ENCODE results near the gene KCNN3.

KCNN3 gene

GRCh38 chr1:154833209-154833608 is 36.9 kb downstream of the KCNN3 start:
- TF ChIP-seq, protein P1, sequence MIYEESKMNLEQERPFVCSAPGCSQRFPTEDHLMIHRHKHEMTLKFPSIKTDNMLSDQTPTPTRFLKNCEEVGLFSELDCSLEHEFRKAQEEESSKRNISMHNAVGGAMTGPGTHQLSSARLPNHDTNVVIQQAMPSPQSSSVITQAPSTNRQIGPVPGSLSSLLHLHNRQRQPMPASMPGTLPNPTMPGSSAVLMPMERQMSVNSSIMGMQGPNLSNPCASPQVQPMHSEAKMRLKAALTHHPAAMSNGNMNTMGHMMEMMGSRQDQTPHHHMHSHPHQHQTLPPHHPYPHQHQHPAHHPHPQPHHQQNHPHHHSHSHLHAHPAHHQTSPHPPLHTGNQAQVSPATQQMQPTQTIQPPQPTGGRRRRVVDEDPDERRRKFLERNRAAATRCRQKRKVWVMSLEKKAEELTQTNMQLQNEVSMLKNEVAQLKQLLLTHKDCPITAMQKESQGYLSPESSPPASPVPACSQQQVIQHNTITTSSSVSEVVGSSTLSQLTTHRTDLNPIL (CRISPR knock-in tag; IDR thresholded peaks at IDR 0.05; ENCODE audit: low read depth) = no peak
- TF ChIP-seq ISL1 (CRISPR knock-in tag; IDR thresholded peaks at IDR 0.05) = no peak
- no peak for TF ChIP-seq ZNF70 (CRISPR knock-in tag; IDR thresholded peaks at IDR 0.05)
- no peak for TF ChIP-seq POU6F1 (CRISPR knock-in tag; IDR thresholded peaks at IDR 0.05; ENCODE audit: borderline replicate concordance, low read depth)
- no peak for TF ChIP-seq PPARA (CRISPR knock-in tag; IDR thresholded peaks at IDR 0.05; ENCODE audit: borderline replicate concordance)
- no peak for TF ChIP-seq RARB (CRISPR knock-in tag; IDR thresholded peaks at IDR 0.05)
- no peak for TF ChIP-seq SNAI2 (CRISPR knock-in tag; IDR thresholded peaks at IDR 0.05)
- no peak for TF ChIP-seq ARNTL (CRISPR knock-in tag; IDR thresholded peaks at IDR 0.05; ENCODE audit: borderline replicate concordance, low read depth)
- TF ChIP-seq, protein P2, sequence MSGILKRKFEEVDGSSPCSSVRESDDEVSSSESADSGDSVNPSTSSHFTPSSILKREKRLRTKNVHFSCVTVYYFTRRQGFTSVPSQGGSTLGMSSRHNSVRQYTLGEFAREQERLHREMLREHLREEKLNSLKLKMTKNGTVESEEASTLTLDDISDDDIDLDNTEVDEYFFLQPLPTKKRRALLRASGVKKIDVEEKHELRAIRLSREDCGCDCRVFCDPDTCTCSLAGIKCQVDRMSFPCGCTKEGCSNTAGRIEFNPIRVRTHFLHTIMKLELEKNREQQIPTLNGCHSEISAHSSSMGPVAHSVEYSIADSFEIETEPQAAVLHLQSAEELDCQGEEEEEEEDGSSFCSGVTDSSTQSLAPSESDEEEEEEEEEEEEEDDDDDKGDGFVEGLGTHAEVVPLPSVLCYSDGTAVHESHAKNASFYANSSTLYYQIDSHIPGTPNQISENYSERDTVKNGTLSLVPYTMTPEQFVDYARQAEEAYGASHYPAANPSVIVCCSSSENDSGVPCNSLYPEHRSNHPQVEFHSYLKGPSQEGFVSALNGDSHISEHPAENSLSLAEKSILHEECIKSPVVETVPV (CRISPR knock-in tag; IDR thresholded peaks at IDR 0.05) = no peak
- TF ChIP-seq ZC3H10 (CRISPR knock-in tag; IDR thresholded peaks at IDR 0.05) = no peak
- TF ChIP-seq GLIS3 (CRISPR knock-in tag; IDR thresholded peaks at IDR 0.05) = no peak
- TF ChIP-seq ZFP3 (CRISPR knock-in tag; IDR thresholded peaks at IDR 0.05) = no peak
- no peak for TF ChIP-seq ZNF8 (CRISPR knock-in tag; IDR thresholded peaks at IDR 0.05)
- no peak for TF ChIP-seq TSHZ2 (CRISPR knock-in tag; IDR thresholded peaks at IDR 0.05)
- TF ChIP-seq PATZ1 (CRISPR knock-in tag; IDR thresholded peaks at IDR 0.05; ENCODE audit: borderline replicate concordance) = no peak
- no peak for TF ChIP-seq OSR1 (CRISPR knock-in tag; IDR thresholded peaks at IDR 0.05)
- ATAC-seq = no peak

GRCh38 chr1:154832384-154832783 is 37.7 kb downstream of the KCNN3 start:
- ATAC-seq = no peak
- TF ChIP-seq POU6F1 (CRISPR knock-in tag; IDR thresholded peaks at IDR 0.05; ENCODE audit: borderline replicate concordance, low read depth) (no peak), TCF4 (CRISPR knock-in tag; IDR thresholded peaks at IDR 0.05; ENCODE audit: borderline replicate concordance) (no peak)

GRCh38 chr1:154831462-154831861 is 38.6 kb downstream of the KCNN3 start:
- TF ChIP-seq PPARA (CRISPR knock-in tag; IDR thresholded peaks at IDR 0.05; ENCODE audit: borderline replicate concordance) (no peak), ZNF565 (CRISPR knock-in tag; conservative IDR thresholded peaks at IDR 0.05; ENCODE audit: low read depth) (no peak), CSDC2 (CRISPR knock-in tag; IDR thresholded peaks at IDR 0.05) (no peak)
- no peak for ATAC-seq

Measured in SK-N-SH treated with all-trans-retinoic acid at 6 μM for 48 hours (cell line).